ENCODE measurements around the gene ANKRD6.

The ANKRD6 gene

GRCh38 chr6:89404512-89404911, 28.4 kb upstream of the ANKRD6 start:
- TF ChIP-seq CTCF (conservative IDR thresholded peaks at IDR 0.05; ENCODE audit: control insufficient read depth, insufficient read depth, low read depth, low read length), result no peak
- no peak overlapping the region for H3K4me3 ChIP-seq (ENCODE audit: control insufficient read depth, low read depth, low read length)
- no peak for DNase-seq (ENCODE audit: low read depth)

DNA sequence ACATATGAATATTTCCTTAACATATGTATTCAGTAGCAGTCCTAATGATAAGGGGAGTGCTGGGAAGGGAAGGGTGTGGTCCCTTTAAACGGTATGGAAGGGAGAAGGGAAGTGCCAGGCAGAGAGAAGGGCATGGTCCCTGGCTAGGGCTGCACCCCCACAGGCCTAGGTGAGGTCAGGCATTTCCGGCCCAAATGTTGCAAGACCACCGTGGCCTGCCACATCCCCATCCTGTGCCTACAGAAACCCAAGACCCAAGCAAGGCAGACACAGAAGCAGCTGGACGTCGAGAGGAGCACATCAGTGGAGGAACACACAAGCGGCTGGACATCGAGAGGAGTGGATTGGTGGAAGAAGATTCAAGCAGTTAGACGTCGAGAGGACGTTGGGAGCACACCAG, 26.8 kb upstream of the ANKRD6 start:
- no peak overlapping the region for H3K4me3 ChIP-seq (ENCODE audit: control insufficient read depth, low read depth, low read length)
- TF ChIP-seq CTCF (conservative IDR thresholded peaks at IDR 0.05; ENCODE audit: control insufficient read depth, insufficient read depth, low read depth, low read length), result no peak
- DNase-seq (ENCODE audit: low read depth), result no peak

- no peak for TF ChIP-seq CTCF (conservative IDR thresholded peaks at IDR 0.05; ENCODE audit: control insufficient read depth, insufficient read depth, low read depth, low read length)
- no peak overlapping the region for H3K4me3 ChIP-seq (ENCODE audit: control insufficient read depth, low read depth, low read length)
- no peak for DNase-seq (ENCODE audit: low read depth)
These were observed 23.4 kb upstream of the ANKRD6 start for GRCh38 chr6:89409461-89410035.

DNA sequence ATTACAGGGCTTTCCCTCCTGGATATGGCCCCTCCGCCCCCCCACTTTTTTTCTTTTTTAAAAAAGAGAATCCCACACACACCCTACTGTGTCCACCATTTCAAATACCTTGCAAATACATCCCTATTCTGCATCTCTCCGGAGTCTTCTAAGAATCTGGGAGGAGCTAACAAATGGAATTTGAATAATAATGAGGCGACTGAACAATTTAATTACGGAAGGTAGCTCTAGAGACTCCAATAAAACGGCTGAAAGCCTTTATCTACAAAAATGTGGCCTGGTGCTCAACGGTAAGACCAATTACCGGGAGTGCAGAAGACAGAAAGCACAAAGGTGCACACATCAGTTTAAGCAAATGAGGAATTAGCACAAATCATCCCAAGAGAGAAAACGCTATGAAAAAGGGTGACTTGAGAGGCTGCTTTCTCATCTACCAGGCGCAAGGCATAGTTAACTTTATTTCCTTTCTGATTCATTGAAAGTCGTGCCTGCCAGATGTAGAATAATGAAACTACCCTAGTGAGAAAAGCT, 22.7 kb upstream of the ANKRD6 start:
- DNase-seq (ENCODE audit: low read depth), result no peak
- no peak for TF ChIP-seq CTCF (conservative IDR thresholded peaks at IDR 0.05; ENCODE audit: control insufficient read depth, insufficient read depth, low read depth, low read length)
- H3K4me3 ChIP-seq (ENCODE audit: control insufficient read depth, low read depth, low read length), result no peak overlapping the region

DNA sequence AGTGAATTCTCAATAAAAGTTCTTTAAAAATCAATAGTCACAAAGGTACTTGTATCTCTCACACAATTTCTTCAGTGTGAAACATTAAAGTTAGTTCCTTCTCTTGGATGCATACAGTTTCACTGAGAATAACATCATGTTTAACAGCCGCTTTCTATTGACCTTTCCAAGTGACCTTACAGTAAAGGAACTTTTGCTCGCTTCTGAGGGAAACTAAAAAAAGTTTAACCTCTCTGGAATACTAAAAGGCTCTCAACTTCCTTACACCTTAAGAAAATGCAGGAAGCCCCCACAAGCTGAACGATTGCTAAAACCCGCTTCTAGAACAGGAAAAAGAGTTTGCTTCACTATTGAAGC, 22.2 kb upstream of the ANKRD6 start:
- no peak overlapping the region for H3K4me3 ChIP-seq (ENCODE audit: control insufficient read depth, low read depth, low read length)
- no peak for TF ChIP-seq CTCF (conservative IDR thresholded peaks at IDR 0.05; ENCODE audit: control insufficient read depth, insufficient read depth, low read depth, low read length)
- no peak for DNase-seq (ENCODE audit: low read depth)

DNA sequence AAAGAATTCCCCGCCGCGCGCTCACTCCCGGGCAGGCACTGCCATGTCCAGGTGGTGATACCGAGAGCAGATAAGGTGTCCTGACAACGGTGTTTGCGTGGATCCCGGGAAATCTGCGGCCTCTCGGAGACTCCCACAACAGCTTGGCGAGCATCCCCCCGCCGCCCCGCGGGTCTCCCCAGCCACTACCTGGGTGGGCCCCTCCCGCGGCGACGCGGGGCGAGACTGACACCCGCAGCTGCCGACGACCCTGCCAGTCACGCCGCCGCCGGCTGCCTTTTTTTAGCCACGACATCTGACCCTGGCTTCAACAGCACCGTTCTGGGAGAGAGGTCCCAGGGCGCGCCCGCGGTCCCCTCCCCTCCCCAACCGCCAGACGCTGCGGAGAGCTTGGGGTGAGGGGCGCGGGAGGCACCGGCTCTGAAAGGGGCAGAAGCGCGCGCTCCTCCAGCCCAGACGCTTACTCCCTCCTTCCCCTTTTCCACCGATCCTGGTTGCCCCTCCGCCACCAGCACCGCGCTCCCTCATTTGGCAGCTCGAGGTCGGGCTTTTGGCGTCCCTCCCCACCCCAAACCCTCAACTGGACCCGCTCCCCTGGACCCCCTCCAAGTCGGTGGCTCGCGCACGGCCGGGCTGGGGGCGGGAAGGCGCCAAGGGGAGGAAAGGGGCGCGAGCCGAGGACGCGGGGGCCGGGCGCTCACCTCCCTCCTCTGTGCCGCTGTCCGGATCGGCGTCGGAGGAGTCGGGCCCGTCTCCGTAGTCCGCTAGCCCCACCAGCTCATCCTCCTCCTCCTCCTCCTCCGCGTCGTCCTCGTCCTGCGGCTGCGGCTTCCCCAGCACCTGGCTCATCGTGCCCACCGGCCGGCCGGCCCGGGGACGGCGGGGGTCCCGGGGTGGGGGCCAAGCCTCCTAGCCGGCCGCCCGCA, 21.5 kb upstream of the ANKRD6 start:
- H3K4me3 ChIP-seq (ENCODE audit: control insufficient read depth, low read depth, low read length), result peak overlapping the region; percentile 4
- TF ChIP-seq CTCF (conservative IDR thresholded peaks at IDR 0.05; ENCODE audit: control insufficient read depth, insufficient read depth, low read depth, low read length), result no peak
- DNase-seq (ENCODE audit: low read depth), result no peak
